Head of caudate nucleus (tissue), 42 donors: ENCODE results near the gene IRGC.

Source experiments
- DNase-seq, 42 donors: peaks; one replicate each; pipeline versions ENCODE4 v3.0.0 to v3.0.0-alpha.2; 2020 to 2021; ENCODE audit warnings: mixed read lengths in 7 of 42
- intact Hi-C: fragments of 100-400 bp; cut with DNase I; formaldehyde crosslinking; loops from one replicate; pipeline ENCODE4 v1.15.0; 2022

IRGC gene

GRCh38 chr19:43719378-43719868 is 3.5 kb downstream of the IRGC start:
- intact Hi-C loops = no loop called here
- DNase-seq = no peak

GRCh38 chr19:43719918-43720317 is 4.0 kb downstream of the IRGC start:
- DNase-seq = no peak
- intact Hi-C loops = no loop called here

- no peak for DNase-seq
- intact Hi-C loops = no loop called here
Observed at GRCh38 chr19:43720936-43721335, 5.1 kb downstream of the IRGC start.

GRCh38 chr19:43721469-43722048 is 5.7 kb downstream of the IRGC start:
- intact Hi-C loops = no loop called here
- no peak for DNase-seq

- no peak for DNase-seq
- intact Hi-C loops = no loop called here
Observed at GRCh38 chr19:43723588-43723987, 7.7 kb downstream of the IRGC start.

GRCh38 chr19:43724896-43725295 is 9.0 kb downstream of the IRGC start:
- intact Hi-C loops = no loop called here
- no peak for DNase-seq

GRCh38 chr19:43725468-43725867 is 9.6 kb downstream of the IRGC start:
- intact Hi-C loops = no loop called here
- DNase-seq = no peak

- intact Hi-C loops = no loop called here
- peak in 16 of 42 donors; percentile 13 to 64 (median 20) for DNase-seq
Observed at GRCh38 chr19:43726736-43727592, 11.1 kb downstream of the IRGC start.

- no peak for DNase-seq
- intact Hi-C loops = no loop called here
Observed at GRCh38 chr19:43727593-43727853, 11.6 kb downstream of the IRGC start.

GRCh38 chr19:43729919-43730318 is 14.0 kb downstream of the IRGC start:
- no peak for DNase-seq
- intact Hi-C loops = no loop called here

GRCh38 chr19:43731346-43731745 is 15.5 kb downstream of the IRGC start:
- intact Hi-C loops = no loop called here
- no peak for DNase-seq

GRCh38 chr19:43731846-43732245 is 16.0 kb downstream of the IRGC start:
- no peak for DNase-seq

GRCh38 chr19:43735013-43735412 is 19.1 kb downstream of the IRGC start:
- no peak for DNase-seq
- intact Hi-C loops = no loop called here

More at GRCh38 chr19:43731846-43732245, 16.0 kb downstream of the IRGC start:
- intact Hi-C loops = no loop called here

- no peak for DNase-seq
- intact Hi-C loops = no loop called here
Observed at GRCh38 chr19:43735957-43736356, 20.1 kb downstream of the IRGC start.

- intact Hi-C loops = no loop called here
- DNase-seq = peak in 35 of 42 donors; percentile 11 to 87 (median 51)
Observed at GRCh38 chr19:43738780-43739211, 22.9 kb downstream of the IRGC start.

GRCh38 chr19:43739439-43740235 is 23.8 kb downstream of the IRGC start:
- intact Hi-C loops = loop anchor here (10.0 kb wide), 1 partner anchor 65 kb away; the partner anchor contains the start of gene PLAUR
- no peak for DNase-seq

GRCh38 chr19:43741075-43741825 is 25.4 kb downstream of the IRGC start:
- peak in 22 of 42 donors; percentile 18 to 75 (median 39) for DNase-seq
- intact Hi-C loops = loop anchor here (10.0 kb wide), 1 partner anchor 66 kb away; the partner anchor contains the start of gene PLAUR

GRCh38 chr19:43743059-43743458 is 27.2 kb downstream of the IRGC start:
- DNase-seq = no peak
- intact Hi-C loops = loop anchor here (10.0 kb wide), 1 partner anchor 68 kb away; the partner anchor contains the start of gene PLAUR
